Dermis microvascular lymphatic vessel endothelial cell (primary cell): ENCODE measurements around the gene REG3G. TPM values are rescaled to one million over a fixed set of nuclear protein-coding genes. Genes with fewer than 3 reads are reported as not detected.

Experiments
- DNase-seq, 2 donors: peaks; one replicate each; pipeline versions ENCODE4 v3.0.0 to v3.0.0-alpha.2; 2010; ENCODE audit warnings: low read depth in 2 of 2
- total RNA-seq: library from RNA; depleted of rRNA; stranded (reverse); fragments of >200 nt; gene quantifications from 2 replicates; pipeline ENCODE4 v1.2.1, GENCODE V29; 2014

Gene REG3G
- not detected in 2 replicates for total RNA-seq

GRCh38 chr2:79025421-79025820 is at the start of gene REG3G:
TSS of gene REG3G (plus strand) at chr2:79025702. CDS start at chr2:79026094, 392 bp downstream.
- DNase-seq: no peak

GRCh38 chr2:78977661-78978145 is 47.8 kb upstream of the REG3G start:
- DNase-seq: no peak

DNA sequence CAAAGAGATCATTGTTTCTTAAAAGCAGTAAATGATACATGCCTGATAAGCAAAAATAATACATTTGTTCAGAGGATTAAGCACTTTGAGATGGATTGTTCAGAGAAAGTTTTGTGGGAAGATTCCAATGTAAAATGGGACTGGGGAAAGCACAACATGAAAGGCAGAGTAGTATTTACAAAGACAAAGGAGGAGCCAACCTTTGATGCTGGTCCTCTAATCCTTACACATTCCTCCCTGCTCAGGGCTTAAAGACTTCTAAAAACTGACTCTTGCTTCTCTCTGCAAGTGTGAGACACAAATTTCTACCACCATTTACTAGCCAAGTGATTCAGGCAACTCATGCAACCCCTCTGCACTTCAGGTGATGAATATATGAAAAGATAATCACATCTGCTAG is 47.2 kb upstream of the REG3G start:
- no peak for DNase-seq

- peak in 1 of 2 donors; percentile 9 for DNase-seq
Measured at GRCh38 chr2:78979380-78980151, 45.9 kb upstream of the REG3G start.

DNA sequence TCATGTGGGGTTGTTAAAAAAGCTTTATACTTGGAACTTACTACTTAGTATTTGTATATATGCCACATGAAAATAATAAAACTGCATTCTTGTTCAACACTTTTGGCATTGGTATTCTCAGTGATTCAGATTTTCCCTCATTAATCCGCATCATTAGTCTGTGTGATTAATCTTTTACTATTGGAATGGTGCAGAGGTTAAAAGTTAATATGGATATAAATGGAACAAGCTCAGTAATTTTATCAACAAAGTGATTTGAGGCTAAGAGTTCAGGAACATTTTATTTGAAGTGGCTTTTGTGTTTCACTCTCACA is 45.4 kb upstream of the REG3G start:
- no peak for DNase-seq

- DNase-seq: no peak
Measured at GRCh38 chr2:78980871-78981270, 44.6 kb upstream of the REG3G start.

DNA sequence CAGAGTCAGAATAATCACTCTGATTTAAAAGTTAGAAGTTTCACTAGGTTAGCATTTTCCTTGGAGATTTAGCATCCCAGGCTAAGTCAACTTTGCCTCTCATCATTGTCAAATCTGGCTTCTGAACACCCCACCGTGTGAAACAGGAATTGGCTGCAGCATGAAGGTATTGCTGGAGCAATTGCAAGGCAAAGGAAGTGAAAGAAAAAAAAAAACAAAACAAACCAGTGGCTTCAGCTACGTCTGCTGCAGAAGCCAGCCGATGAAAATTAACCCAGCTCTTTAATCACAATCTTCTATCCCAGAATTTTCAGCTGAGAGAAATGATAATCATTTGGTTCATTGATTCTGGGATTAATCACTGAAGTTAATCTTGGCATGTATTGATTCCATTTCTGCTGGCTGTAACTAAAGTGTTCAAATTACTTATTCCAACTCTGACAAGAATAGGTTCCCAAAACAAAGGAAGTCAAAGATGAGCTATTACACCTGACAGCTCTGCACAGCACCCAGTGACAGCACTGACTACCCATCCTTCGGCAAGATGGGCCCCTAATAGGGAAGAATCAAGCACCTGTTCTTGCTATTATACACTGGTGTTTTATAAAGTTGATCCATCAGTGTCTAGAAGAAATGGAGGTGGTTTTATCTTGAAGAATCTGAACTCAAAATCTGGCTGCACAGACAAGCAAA is 42.7 kb upstream of the REG3G start:
- DNase-seq: no peak

- no peak for DNase-seq
Measured at GRCh38 chr2:78984386-78984785, 41.1 kb upstream of the REG3G start.

GRCh38 chr2:78985558-78985957 is 39.9 kb upstream of the REG3G start:
- no peak for DNase-seq

GRCh38 chr2:78989051-78989450 is 36.5 kb upstream of the REG3G start:
- no peak for DNase-seq

DNA sequence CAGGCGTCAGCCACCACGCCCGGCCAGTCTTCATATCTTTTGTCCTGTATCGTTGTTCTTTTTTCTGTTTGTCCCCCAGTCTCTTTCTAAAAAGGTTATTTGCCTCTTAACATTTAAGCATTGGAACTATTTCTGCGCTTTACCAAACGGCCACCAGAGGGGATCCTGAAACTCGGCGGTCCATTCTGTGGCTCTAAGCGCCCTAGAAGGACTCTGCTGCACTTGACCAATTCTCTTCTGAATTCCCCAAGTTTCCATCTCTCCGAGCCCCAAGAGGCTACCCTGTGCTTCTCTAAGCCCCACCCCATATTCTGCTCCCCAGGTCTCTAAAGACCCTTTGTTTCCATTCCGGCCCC is 33.1 kb upstream of the REG3G start:
- DNase-seq: no peak

DNA sequence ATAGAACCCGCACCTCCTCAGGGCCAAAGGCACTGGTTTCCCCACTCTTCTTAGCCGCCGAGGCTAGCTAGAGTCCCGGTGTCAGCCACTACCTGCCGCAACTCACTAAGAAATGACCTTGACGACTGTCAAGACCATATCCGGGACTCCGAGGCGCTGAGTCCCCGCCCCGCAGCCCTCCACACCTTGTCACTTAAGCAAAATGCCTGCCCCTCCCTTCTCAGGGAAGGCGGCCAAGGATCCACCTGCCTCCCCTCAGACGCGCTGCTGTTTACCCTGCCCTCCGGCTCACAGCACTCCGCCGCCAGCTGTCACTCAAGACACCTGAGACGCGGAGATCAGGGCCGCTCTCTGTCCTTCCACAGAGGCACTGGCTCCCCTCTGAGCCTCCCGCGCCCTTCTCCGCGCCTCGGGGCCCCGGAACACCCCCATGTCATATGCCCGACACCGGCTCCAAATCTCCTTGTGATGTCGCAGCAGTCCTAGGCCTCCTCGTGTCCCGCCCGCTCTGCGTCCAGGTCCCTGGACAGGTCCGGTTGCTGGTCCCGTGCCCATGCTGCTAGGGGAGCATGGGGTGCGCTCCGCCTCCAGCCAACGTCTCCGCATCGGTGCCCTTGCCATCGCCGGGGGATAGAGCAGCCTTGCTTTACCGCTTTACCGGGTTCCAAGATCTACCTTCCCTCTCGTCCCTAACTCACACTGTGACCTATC is 32.5 kb upstream of the REG3G start:
- DNase-seq: no peak

GRCh38 chr2:78993518-78994148 is 31.9 kb upstream of the REG3G start:
- no peak for DNase-seq

DNA sequence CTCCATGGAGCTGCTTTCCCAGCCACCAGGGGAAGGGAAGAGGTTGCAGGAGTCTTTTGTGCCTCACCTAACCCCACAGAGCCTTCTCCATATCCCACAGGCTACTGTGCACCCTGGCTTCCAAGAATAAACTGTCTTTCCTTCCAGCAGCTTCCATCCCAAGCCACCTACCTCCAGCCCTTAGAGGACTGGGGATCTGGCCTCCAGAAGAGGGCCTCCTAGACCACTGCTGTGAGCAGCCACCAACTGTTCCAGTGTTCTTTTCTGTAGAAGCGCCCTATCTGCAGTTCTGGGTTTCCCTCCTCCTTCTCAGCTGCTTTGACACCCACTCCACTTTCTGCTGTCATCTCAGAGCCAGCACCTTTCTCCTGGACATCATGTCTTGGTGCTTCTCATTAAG is 30.7 kb upstream of the REG3G start:
- no peak for DNase-seq

DNA sequence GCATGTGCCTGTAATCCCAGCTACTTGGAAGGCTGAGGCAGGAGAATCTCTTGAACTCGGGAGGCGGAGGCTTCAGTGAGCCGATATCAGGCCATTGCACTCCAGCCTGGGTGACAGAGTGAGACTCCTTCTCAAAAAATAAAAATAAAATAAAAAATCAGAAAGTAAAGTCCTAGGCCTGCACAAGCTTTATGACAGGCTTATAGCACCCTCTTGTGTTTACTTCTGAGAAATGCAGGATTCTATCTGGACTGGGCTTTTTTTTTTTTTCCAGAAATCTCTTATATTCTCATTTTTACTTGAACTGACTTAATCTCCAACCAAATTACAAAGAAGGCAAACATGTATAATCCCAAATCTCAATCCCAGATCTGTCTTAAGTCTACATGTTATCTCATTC is 26.1 kb upstream of the REG3G start:
- DNase-seq: no peak

- no peak for DNase-seq
Measured at GRCh38 chr2:79000008-79000576, 25.4 kb upstream of the REG3G start.

GRCh38 chr2:79001285-79001684 is 24.2 kb upstream of the REG3G start:
- DNase-seq: no peak

GRCh38 chr2:79004680-79005079 is 20.8 kb upstream of the REG3G start:
- no peak for DNase-seq

GRCh38 chr2:79005216-79005615 is 20.3 kb upstream of the REG3G start:
- no peak for DNase-seq

DNA sequence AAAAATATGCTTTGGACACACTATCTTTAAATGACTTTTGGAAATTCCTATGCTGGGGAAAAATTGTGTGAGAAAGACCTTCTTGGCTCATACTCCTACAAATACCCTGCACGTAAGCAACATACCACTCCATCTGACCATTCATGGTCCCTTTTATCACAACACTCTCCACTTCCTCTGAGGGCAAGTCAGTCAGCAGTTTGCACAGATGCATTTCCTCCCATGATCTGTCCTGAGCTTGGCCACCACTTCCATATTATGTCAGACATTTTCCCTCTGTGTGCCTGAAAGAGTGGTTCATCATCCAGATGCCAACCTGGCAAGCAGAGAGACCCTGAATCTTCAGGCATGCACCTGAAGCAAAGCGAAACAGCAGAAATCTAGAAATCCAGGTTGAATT is 16.1 kb upstream of the REG3G start:
- no peak for DNase-seq

- DNase-seq: no peak
Measured at GRCh38 chr2:79011496-79011895, 14.0 kb upstream of the REG3G start.

GRCh38 chr2:79013629-79014028 is 11.9 kb upstream of the REG3G start:
- no peak for DNase-seq
